ENCODE data around the gene CRELD1. TPM values are rescaled to one million over a fixed set of nuclear protein-coding genes. Genes with fewer than 3 reads are reported as not detected.

Gene CRELD1
- total and polyA plus RNA-seq, 4 donors = 28.0 to 60.1 (median 41.7) TPM

DNA sequence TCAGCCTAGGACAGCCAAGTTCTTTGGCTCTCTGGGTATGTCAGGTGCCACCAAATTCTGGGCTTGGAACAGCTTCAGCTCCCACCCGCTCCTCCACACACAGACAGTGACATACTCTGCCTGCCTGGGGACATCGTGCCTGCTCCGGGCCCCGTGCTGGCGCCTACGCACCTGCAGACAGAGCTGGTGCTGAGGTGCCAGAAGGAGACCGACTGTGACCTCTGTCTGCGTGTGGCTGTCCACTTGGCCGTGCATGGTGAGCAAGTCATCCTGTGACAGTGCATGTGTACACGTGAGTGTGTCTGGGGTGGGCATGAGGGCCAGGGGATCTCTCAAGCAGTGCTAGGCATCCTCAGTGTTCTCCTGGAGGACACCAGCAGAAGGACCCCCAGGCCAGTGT lies 15.8 kb upstream of the CRELD1 start:
- Histone ChIP-seq H3K4me1 (ENCODE audit: control insufficient read depth in 5 of 5, insufficient read depth in 5 of 5, low read length in 5 of 5) (peaks cover 0 to 33% (median 21%) of the 10 kb centered on the region in 5 donors), H3K27ac (ENCODE audit: low read depth in 1 of 2, low read length in 1 of 2) (peak overlapping the region; percentile 17 to 89), H3K27me3 (ENCODE audit: control insufficient read depth in 3 of 3, insufficient read depth in 3 of 3, low read length in 2 of 3) (no peaks in the 10 kb centered on the region), H3K36me3 (ENCODE audit: control insufficient read depth in 4 of 4, insufficient read depth in 4 of 4, low read length in 4 of 4) (peaks cover 0 to 6% (median 5%) of the 10 kb centered on the region in 4 donors), H3K9ac (ENCODE audit: insufficient read depth in 1 of 2, low read length in 2 of 2) (peak overlapping the region; percentile 65 to 85), H3K9me3 (ENCODE audit: control insufficient read depth in 4 of 4, insufficient read depth in 3 of 4, low read length in 3 of 4) (no peaks in the 10 kb centered on the region), H3K4me3 (no peak overlapping the region)
- 76 to 78% methylated on average over 10 of the region's 10 CpGs for WGBS, 2 donors
- DNase-seq (no peak), ATAC-seq (ENCODE audit: insufficient read depth, low FRiP score) (no peak)
- TF ChIP-seq, protein P1, sequence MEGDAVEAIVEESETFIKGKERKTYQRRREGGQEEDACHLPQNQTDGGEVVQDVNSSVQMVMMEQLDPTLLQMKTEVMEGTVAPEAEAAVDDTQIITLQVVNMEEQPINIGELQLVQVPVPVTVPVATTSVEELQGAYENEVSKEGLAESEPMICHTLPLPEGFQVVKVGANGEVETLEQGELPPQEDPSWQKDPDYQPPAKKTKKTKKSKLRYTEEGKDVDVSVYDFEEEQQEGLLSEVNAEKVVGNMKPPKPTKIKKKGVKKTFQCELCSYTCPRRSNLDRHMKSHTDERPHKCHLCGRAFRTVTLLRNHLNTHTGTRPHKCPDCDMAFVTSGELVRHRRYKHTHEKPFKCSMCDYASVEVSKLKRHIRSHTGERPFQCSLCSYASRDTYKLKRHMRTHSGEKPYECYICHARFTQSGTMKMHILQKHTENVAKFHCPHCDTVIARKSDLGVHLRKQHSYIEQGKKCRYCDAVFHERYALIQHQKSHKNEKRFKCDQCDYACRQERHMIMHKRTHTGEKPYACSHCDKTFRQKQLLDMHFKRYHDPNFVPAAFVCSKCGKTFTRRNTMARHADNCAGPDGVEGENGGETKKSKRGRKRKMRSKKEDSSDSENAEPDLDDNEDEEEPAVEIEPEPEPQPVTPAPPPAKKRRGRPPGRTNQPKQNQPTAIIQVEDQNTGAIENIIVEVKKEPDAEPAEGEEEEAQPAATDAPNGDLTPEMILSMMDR (IDR thresholded peaks at IDR 0.05; ENCODE audit: control extremely low read depth, extremely low read depth) = no peak

GRCh38 chr3:9918261-9919038 lies 15.2 kb upstream of the CRELD1 start:
- H3K27me3 ChIP-seq (ENCODE audit: control insufficient read depth in 3 of 3, insufficient read depth in 3 of 3, low read length in 2 of 3) = no peaks in the 10 kb centered on the region
- no peak overlapping the region for H3K27ac ChIP-seq (ENCODE audit: low read depth in 1 of 2, low read length in 1 of 2)
- 93 to 98% methylated on average over 8 of the region's 8 CpGs for WGBS, 2 donors
- no peaks in the 10 kb centered on the region for H3K9me3 ChIP-seq (ENCODE audit: control insufficient read depth in 4 of 4, insufficient read depth in 3 of 4, low read length in 3 of 4)
- H3K9ac ChIP-seq (ENCODE audit: insufficient read depth in 1 of 2, low read length in 2 of 2) = no peak overlapping the region
- TF ChIP-seq, protein P1 (IDR thresholded peaks at IDR 0.05; ENCODE audit: control extremely low read depth, extremely low read depth) = no peak
- no peak overlapping the region for H3K4me3 ChIP-seq
- no peak for DNase-seq
- H3K36me3 ChIP-seq (ENCODE audit: control insufficient read depth in 4 of 4, insufficient read depth in 4 of 4, low read length in 4 of 4) = peaks cover 0 to 6% (median 5%) of the 10 kb centered on the region in 4 donors
- no peak for ATAC-seq (ENCODE audit: insufficient read depth, low FRiP score)
- H3K4me1 ChIP-seq (ENCODE audit: control insufficient read depth in 5 of 5, insufficient read depth in 5 of 5, low read length in 5 of 5) = peaks cover 0 to 33% (median 21%) of the 10 kb centered on the region in 5 donors

DNA sequence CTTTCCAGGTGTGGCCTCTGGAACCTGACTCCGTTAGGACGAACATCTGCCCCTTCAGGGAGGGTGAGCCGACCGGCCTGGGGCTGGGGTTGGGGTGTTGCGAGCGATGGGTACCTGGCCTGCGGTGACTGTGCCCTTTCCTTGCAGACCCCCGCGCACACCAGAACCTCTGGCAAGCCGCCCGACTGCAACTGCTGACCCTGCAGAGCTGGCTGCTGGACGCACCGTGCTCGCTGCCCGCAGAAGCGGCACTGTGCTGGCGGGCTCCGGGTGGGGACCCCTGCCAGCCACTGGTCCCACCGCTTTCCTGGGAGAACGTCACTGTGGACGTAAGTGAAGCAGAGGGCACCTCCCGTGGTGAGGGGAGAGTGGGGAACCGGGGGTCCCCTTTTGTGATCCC lies 5.5 kb upstream of the CRELD1 start:
- no peaks in the 10 kb centered on the region for H3K9me3 ChIP-seq (ENCODE audit: control insufficient read depth in 4 of 4, insufficient read depth in 3 of 4, low read length in 3 of 4)
- no peak overlapping the region for H3K27ac ChIP-seq (ENCODE audit: low read depth in 1 of 2, low read length in 1 of 2)
- peaks cover 0 to 7% (median 0%) of the 10 kb centered on the region in 5 donors for H3K4me1 ChIP-seq (ENCODE audit: control insufficient read depth in 5 of 5, insufficient read depth in 5 of 5, low read length in 5 of 5)
- H3K36me3 ChIP-seq (ENCODE audit: control insufficient read depth in 4 of 4, insufficient read depth in 4 of 4, low read length in 4 of 4) = peaks cover 4 to 31% (median 16%) of the 10 kb centered on the region in 4 donors
- ATAC-seq (ENCODE audit: insufficient read depth, low FRiP score) (no peak), DNase-seq (no peak)
- TF ChIP-seq, protein P1 (IDR thresholded peaks at IDR 0.05; ENCODE audit: control extremely low read depth, extremely low read depth) = no peak
- no peaks in the 10 kb centered on the region for H3K27me3 ChIP-seq (ENCODE audit: control insufficient read depth in 3 of 3, insufficient read depth in 3 of 3, low read length in 2 of 3)
- no peak overlapping the region for H3K9ac ChIP-seq (ENCODE audit: insufficient read depth in 1 of 2, low read length in 2 of 2)
- 97% methylated on average over 23 of the region's 23 CpGs for WGBS, 2 donors
- H3K4me3 ChIP-seq = no peak overlapping the region

All from lung (tissue), 12 donors.